ENCODE data around the gene MARVELD2.
A peak's percentile ranks its signal among the peaks of the same experiment; 100 is the strongest.
"Not testable (repeated sequence)": the region's sequence is repeated elsewhere in the genome, so short reads cannot be mapped to it uniquely, and the experiment has no call there.

The MARVELD2 gene, protein sequence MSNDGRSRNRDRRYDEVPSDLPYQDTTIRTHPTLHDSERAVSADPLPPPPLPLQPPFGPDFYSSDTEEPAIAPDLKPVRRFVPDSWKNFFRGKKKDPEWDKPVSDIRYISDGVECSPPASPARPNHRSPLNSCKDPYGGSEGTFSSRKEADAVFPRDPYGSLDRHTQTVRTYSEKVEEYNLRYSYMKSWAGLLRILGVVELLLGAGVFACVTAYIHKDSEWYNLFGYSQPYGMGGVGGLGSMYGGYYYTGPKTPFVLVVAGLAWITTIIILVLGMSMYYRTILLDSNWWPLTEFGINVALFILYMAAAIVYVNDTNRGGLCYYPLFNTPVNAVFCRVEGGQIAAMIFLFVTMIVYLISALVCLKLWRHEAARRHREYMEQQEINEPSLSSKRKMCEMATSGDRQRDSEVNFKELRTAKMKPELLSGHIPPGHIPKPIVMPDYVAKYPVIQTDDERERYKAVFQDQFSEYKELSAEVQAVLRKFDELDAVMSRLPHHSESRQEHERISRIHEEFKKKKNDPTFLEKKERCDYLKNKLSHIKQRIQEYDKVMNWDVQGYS

DNA sequence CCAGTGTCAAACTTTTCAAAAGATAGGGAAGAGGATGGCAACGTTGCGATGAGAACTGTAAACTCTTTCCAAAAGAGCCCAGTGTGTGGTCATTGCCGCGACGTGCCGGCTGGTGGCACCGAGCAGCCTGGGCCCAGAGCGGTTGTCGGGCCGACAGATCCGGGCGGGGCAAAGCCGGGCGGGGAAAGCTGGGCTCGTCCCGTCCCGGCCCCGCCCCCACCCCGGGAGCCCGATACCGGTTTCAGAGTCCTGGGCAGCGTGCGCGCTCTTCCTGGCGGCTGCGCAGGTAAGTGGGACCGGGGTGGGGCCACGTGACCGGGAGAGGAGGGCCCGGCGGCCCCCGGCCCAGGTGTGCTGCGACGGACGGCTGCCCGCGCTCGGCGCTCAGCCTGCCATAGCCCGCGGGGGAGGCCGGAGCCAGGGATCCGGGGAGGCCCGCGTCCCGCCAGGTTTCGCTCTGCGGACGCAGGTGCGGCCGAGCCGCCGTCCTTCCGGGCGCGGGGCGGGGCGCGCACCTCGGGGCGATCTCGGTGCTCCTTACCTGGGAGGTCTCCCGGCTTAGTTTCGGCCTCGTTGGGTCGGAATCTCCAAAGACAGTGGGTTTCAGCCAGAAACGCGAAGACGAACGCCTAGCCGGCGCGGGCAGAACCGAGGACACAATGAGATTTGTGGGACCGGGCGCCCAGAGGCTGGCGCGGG lies at the start of gene MARVELD2:
Gene MARVELD2 (plus strand): TSS at position 232 of the 699 bp plus-strand sequence. CDS start 4,270 bp downstream, outside the sequence.
- DNase-seq (ENCODE audit: low spot score) = peak; percentile 83

DNA sequence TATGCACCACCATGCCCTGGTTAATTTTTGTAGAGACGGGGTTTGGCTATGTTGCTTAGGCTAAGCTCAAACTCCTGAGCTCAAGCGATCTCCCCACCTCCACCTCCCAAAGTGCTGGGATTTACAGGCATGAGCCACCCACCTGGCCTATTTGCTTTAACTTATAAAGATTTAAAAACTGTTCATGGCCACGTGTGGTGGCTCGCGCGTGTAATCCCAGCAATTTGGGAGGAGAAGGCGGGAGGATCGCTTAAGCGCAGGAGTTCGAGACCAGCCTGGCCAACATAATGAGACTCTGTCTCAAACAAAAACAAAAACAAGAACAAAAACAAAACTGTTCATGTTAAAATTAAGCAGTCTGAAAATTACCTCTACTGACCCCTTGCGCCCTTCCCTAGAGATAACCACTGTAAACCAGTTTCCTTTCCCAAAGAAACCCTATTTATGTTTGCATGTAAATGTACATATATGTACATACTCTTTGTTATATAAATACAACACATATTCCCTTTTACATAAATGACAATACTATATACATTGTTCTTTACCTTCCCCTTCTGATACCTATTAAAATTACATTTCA lies 47.1 kb upstream of the MARVELD2 start:
- no peak for DNase-seq (ENCODE audit: low spot score)

DNA sequence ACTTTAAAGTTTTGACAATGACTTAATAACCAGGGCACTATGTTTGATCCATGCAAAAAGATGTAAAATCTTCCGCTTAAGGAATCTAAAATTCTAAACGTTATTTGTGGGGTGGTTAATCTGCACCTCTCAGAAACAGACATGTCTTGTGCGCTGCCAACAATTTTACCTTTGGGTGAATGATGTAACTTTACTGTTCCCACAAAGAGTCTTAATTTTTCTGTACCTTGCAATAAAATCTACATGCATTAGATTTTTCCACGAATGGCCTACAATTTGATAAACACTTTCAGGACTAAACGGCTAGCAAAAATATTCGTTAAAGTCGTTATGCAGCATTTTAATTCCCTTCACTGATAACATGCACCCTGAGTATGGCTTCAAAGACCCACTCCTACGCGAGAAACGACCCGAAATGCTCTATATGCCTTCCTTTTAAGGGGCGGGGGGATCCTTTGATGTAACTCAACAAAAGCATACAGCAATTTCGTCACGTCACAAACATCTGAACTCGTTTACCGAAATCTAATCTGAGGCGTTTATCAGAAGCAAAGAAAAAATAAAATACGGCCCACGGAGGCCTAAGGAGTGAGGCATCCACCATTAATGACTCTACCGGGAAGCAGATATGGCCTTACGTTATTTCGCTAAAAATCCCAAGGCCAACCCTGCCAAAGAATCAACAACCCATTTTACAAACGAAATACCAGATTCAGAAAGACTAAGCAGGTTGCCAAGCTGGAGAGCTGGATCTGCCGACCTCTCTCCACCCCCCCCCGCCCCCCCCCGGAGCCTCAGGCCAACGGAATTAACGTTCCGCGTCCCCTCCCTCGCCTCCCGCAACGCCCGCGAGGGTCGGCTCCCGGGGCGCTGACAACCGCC lies 46.2 kb upstream of the MARVELD2 start:
- no peak for DNase-seq (ENCODE audit: low spot score)

DNA sequence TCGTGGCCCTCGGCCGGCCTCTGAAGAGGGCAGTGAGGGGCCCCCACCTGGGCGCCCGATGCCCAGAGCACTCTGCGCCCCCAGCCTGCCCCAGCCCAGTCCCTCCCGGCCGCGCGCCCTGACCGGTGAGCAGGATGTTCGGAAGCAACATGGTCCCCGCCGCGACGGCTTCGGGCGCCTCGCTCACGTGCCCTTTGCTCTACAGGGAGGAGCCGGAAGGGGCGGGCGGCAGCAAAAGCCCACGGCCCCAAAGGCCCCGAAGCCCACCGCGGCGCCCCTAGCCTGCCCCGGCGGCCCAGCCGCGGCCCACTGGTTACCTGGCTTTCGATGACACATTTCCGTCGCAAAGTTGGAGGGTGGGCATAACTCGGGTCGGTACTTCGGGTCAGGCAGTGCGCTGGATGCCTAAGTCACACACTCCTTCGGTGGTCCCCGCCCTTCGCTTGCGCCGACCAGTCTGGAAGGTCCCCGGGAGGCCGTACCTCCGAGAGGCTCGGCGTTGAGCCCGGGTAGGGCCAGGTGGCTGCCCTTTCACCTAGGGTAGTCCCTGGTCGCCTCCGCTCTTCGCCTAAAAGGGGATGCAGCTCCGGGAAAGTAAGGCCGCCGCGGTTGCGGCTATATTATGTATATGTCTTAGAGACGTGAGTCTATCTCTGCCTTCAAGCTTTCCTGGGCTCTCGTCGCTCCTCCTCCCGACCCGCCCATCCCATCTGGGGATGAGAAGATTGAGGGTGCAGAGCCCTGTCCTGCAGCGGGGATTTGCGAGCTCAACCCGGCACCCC lies 45.4 kb upstream of the MARVELD2 start, which contains the start of the genes AK6, RAD17 and TAF9:
Gene AK6 (minus strand): TSS at position 181 of the 782 bp plus-strand sequence. CDS start 30 bp downstream, at position 151.
Gene RAD17 (plus strand): TSS at position 479 of the 782 bp plus-strand sequence. CDS start 2,391 bp downstream, outside the sequence.
Gene TAF9 (minus strand): TSS at position 181 of the 782 bp plus-strand sequence. CDS start 3,783 bp downstream, outside the sequence.
- DNase-seq (ENCODE audit: low spot score) = peak; percentile 94

DNA sequence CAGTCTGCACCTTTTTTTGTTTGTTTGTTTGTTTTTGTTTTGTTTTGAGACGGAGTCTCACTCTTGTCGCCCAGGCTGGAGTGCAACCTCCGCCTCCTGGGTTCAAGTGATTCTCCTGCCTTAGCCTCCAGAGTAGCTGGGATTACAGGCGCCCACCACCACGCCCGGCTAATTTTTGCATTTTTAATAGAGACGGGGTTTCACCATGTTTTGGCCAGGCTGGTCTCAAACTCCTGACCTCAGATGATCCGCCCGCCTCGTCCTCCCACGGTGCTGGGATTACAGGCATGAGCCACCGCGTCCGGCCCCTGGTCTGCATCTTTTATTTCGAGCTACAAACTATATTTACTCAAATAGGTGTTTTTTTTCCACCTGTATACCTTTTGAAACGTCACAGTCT lies 44.6 kb upstream of the MARVELD2 start:
- DNase-seq (ENCODE audit: low spot score) = not testable (repeated sequence)

DNA sequence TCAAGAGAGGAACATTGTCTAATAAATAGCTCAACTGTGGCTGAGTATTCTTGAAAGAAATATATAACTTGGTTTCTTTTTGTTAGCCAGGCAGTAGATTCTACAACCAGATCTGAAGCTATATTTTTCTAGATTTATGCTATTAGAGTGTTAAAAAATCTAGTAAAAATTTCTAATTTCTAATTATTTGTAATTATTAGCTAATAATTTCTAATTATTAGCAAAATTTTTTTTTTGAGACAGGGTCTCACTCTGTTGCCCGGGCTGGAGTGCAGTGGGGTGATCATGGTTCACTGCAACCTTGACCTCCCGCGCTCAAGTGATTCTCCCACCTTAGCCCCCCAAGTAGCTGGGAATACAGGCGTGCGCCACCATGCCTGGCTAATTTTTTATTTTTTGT lies 42.5 kb upstream of the MARVELD2 start:
- DNase-seq (ENCODE audit: low spot score) = no peak

DNA sequence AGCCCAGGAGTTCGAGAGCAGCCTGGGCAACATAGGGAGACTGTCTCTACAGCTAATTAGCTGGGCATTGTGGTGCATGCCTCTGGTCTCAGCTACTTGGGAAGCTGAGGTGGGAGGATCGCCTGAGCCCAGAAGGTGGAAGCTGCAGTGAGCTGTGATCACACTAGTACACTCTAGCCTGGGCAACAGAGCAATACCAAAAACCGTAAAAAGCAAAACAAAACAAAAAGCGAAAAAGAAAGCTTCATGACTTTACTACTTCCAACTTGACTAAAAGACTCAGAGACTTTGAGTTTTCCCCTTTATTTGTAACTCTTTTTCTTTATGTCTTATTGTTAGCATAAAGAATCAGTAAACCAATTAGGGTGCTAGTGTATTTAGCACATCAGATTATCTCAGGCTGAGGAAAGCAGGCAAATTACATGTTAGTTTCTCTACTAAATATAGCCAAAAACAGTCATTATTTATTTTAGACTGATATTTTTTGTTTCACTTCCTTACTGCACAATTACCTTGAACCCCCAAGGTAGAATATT lies 39.9 kb upstream of the MARVELD2 start:
- DNase-seq (ENCODE audit: low spot score) = no peak

DNA sequence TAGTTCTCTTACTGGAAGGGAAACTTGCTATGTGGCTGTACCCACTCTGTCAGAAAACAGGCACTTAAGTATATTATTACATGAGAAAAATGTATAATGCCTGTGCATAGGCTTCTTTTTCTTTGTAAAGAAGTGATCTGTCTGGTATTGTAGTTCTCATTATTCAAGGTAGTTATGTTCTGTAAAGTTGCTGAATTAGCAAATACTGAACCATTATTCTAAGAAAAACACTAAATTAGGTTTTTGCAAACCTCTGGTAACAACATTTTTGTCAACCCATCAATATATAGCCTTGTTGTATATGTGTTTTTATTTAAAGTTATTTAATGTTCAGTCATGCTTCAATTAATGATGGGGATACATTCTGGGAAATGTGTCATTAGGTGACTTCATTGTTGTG lies 36.5 kb upstream of the MARVELD2 start:
- DNase-seq (ENCODE audit: low spot score) = no peak

DNA sequence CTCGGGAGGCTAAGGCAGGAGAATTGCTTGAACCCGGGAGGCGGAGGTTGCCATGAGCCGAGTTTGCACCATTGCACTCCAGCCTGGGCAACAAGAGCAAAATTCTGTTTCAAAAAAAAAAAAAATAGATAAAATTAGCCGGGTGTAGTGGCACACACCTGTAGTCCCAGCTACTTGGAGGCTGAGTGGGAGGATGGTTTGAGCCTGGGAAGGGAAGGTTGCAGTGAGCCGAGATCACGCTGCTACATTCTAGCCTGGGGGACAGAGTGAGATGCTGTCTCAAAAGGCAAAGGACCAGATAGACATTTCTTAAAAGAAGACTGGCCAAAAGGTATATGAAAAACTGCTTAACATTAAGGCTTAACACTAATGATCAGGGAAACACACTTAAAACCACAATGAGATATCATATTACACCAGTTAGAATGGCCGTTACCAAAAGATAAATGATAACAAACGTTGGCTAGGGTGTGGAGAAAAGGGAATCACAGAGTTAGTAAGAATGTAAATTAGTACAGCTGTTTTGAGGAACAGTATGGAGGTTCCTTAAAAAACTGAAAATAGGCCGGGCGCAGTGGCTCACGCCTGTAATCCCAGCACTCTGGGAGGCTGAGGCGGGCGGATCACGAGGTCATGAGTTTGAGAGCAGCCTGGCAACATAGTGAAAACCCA lies 10.1 kb upstream of the MARVELD2 start:
- no peak for DNase-seq (ENCODE audit: low spot score)

DNA sequence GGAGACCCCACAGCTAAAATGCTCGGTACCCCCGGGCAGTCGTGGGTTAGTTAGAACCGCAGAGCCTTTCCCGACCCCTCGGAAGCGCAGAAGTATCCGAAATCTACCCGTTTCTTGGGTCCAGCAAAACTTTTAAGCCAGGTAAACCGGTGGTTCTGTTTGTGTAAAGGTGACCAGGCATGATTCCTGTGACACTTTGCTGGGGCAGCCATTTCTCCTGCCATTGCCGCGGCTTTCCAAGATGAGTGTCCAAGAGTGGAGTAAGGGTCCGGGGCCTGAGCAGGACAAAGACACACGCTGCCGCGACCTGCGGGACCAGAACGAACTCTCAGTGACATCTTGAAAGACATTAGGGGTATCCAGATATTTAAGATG lies 655 bp downstream of the MARVELD2 start:
- no peak for DNase-seq (ENCODE audit: low spot score)

DNA sequence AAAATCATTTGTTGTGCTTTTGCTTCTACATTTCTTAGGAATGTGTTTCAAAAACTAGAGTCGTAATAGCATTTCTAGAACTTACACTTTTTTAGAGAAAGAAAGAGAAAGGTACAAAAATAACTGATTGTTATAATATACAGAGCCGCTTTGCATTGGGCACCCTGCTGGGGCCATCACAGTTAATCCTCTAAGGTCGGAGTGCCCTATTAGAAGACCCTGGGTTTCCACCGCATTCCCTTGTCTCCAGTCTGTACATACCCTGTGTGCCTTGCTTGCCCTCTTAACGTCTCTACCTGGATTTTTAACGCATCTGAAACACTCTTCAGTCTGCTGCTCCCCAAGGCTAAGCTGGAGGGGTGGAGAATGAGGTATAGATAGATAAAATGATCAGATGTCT lies 1.3 kb downstream of the MARVELD2 start:
- no peak for DNase-seq (ENCODE audit: low spot score)

DNA sequence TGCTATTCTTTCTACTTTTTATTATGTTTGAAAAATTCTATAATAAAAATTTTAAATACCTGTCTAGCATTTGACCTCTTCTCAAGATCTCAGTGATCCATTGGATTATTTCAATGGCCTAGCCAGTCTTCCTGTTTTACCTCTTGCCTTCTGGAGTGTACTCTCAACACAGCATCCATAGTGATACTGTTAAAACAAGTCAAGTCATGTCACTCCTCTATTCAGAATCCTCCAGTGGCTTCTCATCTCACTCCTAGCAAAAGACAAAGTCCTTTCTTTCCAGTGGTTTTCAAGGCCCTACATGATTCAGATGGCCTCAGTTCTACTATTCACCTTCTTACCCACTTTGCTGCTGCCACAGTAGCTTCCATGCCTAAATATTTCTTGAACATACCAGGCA lies 1.8 kb downstream of the MARVELD2 start:
- DNase-seq (ENCODE audit: low spot score) = no peak

DNA sequence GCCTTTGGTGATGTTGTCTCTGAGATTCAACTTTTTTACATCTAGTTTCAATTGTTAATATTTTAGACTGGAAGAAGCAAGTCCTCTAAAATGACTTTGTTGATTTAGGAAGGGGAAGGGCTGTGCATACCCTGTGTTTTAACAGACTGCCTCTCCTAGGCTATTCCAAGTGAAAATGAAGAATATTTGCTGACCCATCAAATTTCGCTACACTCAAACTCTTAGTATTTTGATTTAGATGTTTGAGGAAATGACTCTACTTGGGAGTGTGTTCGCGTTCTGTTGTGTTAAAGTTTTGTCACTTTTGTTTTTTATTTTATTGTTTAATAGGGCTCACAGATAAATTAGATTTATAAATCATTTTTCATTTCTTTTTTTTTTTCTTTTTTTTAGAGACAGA lies 3.6 kb downstream of the MARVELD2 start:
- no peak for DNase-seq (ENCODE audit: low spot score)

DNA sequence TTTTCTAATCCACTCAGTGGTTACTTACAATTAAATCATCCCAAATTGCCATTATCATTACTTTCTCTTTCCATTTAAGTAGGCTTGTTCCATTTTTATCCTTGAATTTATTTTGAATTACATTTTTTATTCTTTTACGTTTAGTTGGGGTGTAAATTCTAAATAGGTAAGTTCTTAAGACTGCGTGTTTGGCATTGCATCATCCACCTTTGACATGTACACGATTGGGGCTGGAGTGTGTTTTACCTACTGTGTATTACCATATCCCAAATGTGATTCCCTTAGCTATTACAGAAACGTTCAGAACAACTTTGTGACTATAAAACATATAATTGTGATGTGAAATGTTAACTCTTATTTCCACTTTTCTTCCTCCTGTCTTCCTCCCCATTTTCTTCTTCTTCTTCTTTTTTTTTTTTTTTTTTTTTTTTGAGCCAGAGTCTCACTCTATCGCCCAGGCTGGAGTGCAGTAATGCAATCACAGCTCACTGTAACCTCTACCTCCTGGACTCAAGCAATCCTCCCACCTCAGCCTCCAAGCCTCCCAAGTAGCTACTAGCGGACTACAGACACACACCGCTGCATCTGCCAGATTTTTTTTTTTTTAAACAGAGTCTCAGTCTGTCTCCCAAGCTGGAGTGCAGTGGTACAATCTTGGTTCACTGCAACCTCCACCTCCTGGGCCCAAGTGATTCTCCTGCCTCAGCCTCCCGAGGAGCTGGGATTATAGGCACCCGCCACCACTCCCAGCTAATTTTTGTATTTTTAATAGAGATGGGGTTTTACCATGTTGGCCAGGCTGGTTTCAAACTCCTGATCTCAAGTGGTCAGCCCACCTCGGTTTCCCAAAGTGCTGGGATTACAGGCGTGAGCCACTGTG lies 16.7 kb downstream of the MARVELD2 start:
- DNase-seq (ENCODE audit: low spot score) = no peak

DNA sequence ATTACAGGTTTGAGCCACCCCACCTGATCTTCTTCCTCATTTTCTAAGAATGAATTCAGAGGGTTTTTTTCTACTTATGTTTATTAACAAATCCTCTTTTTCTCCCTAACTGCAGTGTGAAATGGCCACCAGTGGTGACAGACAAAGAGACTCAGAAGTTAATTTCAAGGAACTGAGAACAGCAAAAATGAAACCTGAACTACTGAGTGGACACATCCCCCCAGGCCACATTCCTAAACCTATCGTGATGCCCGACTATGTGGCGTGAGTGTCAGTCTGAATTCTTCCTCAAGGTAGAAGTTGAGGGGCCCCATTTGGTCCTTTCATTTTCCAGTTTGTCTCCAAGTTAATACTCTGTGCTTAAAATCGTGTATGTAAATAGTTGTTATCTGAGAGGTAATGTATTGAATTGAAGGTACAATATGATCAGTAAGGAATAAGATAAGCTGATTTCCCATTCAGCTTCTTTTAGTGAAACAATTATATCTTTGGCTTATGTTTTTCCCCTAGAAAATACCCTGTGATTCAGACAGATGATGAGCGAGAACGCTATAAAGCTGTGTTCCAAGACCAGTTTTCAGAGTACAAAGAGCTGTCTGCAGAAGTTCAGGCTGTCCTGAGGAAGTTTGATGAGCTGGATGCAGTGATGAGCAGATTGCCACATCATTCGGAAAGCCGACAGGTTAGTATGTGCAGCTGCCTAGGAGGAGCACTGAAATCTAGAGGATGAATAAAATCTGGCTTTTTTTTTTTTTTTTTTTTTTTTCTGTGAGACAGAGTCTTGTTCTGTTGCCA lies 17.7 kb downstream of the MARVELD2 start:
- no peak for DNase-seq (ENCODE audit: low spot score)

DNA sequence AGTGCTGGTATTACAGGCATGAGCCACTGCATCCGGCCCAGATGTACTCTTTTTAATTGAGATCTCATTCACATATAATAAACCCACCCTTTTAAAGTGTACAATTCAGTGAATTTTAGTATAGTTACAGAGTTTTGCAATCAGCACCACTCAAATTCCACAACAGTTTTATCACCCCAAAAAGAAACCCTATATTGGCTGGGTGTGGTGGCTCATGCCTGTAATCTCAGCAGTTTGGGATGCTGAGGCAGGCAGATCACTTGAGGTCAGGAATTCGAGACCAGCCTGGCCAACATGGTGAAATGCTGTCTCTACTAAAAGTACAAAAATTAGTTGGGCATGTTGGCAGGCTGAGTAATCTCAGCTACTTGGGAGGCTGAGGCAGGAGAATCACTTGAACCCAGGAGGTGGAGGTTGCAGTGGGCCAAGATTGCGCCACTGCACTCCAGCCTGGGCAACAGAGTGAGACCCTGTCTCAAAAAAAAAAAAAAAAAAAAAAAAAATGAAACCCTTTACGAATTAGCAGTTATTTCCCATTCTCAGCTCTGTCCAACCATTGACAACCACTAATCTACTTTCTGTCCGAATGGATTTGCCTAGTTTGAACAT lies 20.5 kb downstream of the MARVELD2 start:
- DNase-seq (ENCODE audit: low spot score) = peak; percentile 29

DNA sequence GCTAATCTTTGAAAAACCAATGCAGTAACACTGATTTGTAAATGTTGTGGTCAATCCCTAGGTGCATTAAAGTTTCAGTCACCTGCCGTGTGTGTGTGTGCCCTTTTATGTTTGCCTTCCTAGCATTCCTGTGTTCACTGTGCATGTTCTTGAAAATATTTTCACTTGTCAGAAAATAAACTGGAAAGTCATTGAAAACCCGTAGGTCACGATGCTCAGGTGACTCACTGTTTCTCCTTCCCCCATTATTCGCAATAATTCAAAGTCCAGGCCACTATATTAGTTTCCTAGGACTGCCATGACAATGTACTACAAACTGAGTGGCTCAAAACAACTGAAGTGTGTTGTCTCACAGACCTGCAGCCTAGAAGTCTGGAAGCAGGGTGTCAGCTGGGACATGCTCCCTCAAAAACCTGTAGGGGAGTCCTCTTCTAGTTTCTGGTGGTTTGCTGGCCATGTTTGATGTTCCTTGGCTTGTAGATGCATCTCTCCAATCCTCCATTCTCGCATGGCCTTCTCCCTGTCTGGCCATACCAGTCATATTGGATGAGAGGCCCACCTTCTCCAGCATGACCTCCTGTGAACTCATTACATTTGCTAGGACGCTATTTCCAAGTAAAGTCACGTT lies 29.3 kb downstream of the MARVELD2 start:
- DNase-seq (ENCODE audit: low spot score) = no peak
